PC-9 (cell line): ENCODE results near the gene FOXN3. TPM values are rescaled to one million over a fixed set of nuclear protein-coding genes. Genes with fewer than 3 reads are reported as not detected.

Experiments used
- BruUV-seq: library from RNA; stranded (reverse); fragments of 400-500 nt; replicated peaks from 2 replicates; lab custom pipeline; 2021; lab: Mats Ljungman, UMichigan
- CTCF ChIA-PET: fragments of 300-600 bp; sonication (Branson Sonifier 250); formaldehyde crosslinking; loops from one replicate; lab custom pipeline; 2022; ENCODE audit warnings: antibody characterized with exemption; lab: Charles Lee
- POLR2A ChIA-PET: fragments of 300-600 bp; sonication (Branson Sonifier 250); formaldehyde crosslinking; loops from one replicate; lab custom pipeline; 2022; ENCODE audit warnings: antibody characterized with exemption; ENCODE audit not compliant: unreplicated experiment; lab: Charles Lee
- DNase-seq, 2 experiments: peaks; one replicate each; pipeline versions ENCODE4 v3.0.0 to v3.0.0-alpha.2; 2015 to 2022; ENCODE audit warnings: mixed read lengths in 1 of 2
- H2AFZ ChIP-seq: fragments of 200-600 bp; sonication (generic); 2 replicates; pipeline ENCODE4 v1.8.1; 2017; ENCODE audit warnings: antibody characterized with exemption
- H3F3A ChIP-seq: fragments of 200-600 bp; sonication (generic); 2 replicates; pipeline ENCODE4 v1.8.1; 2017; ENCODE audit warnings: antibody characterized with exemption, mild to moderate bottlenecking, low read depth; ENCODE audit not compliant: insufficient read depth
- H3K27ac ChIP-seq: fragments of 200-600 bp; sonication (generic); 2 replicates; pipeline ENCODE4 v1.6.1; 2016; ENCODE audit warnings: mixed run types
- H3K27me3 ChIP-seq: fragments of 200-600 bp; sonication (generic); 2 replicates; pipeline ENCODE4 v1.6.1; 2016; ENCODE audit warnings: low read depth, mixed run types; ENCODE audit not compliant: insufficient read depth
- H3K36me3 ChIP-seq: fragments of 200-600 bp; sonication (generic); 2 replicates; pipeline ENCODE4 v1.6.1; 2016; ENCODE audit warnings: low read depth, mixed run types
- H3K4me1 ChIP-seq: fragments of 200-600 bp; sonication (generic); replicated peaks from 2 replicates; pipeline ENCODE4 v1.6.1; 2016; ENCODE audit warnings: mixed run types; ENCODE audit not compliant: insufficient read depth
- H3K4me2 ChIP-seq: fragments of 200-600 bp; sonication (generic); 2 replicates; pipeline ENCODE4 v1.6.1; 2017; ENCODE audit warnings: mixed run types
- H3K4me3 ChIP-seq: fragments of 200-600 bp; sonication (generic); 2 replicates; pipeline ENCODE4 v1.6.1; 2016; ENCODE audit warnings: mixed run types
- H3K79me2 ChIP-seq: fragments of 200-600 bp; sonication (generic); 2 replicates; pipeline ENCODE4 v1.6.1; 2017; ENCODE audit warnings: low read depth, mixed run types
- H3K9me2 ChIP-seq: fragments of 200-600 bp; sonication (generic); 2 replicates; pipeline ENCODE4 v1.8.1; 2017; ENCODE audit warnings: mild to moderate bottlenecking; ENCODE audit not compliant: insufficient read depth
- H3K9me3 ChIP-seq: fragments of 200-600 bp; sonication (generic); 2 replicates; pipeline ENCODE4 v1.8.1; 2016; ENCODE audit warnings: low read depth; ENCODE audit not compliant: insufficient read depth
- H4K20me1 ChIP-seq: fragments of 200-600 bp; sonication (generic); 2 replicates; pipeline ENCODE4 v1.8.1; 2017; ENCODE audit not compliant: insufficient read depth
- EZH2 ChIP-seq: fragments of 200-600 bp; sonication (generic); IDR thresholded peaks from 2 replicates; pipeline ENCODE4 v1.8.0; 2017; ENCODE audit warnings: antibody characterized with exemption, low read depth
- intact Hi-C: fragments of 100-400 bp; cut with micrococcal nuclease; formaldehyde crosslinking; loops from one replicate; pipeline ENCODE4 v1.10.0; 2022; ENCODE audit not compliant: unreplicated experiment
- total RNA-seq: library from RNA; stranded (reverse); gene quantifications from 2 replicates; pipeline ENCODE4 v1.2.3, GENCODE V29; 2021
- TF ChIP-seq, protein P1 (sequence below): fragments of 200-600 bp; sonication (generic); conservative IDR thresholded peaks from 2 replicates; pipeline ENCODE4 v1.6.1; 2017; ENCODE audit warnings: mixed run types, antibody characterized with exemption, mild to moderate bottlenecking, moderate library complexity

Gene FOXN3
- total RNA-seq, 1 experiment from 2014 or later: 4.2 TPM

DNA sequence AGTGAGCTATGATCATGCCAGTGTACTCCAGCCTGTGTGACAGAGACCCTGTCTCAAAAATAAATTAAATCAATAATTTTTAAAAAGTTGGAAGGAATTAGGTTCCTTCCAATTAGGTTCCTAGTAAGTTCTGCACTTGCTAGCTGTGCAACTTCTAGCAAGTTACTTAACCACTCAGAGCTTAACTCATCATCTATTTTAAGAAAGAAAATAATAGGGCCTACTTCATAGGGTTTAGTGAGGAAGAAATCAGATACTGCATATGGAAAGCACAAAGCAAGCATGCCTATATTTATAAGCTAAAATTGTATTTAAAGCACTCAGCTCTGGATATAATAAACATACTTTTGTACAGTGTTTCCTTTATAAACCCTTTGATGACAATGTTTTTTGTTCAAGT is 10.7 kb downstream of the FOXN3 start:
- H3K4me1 ChIP-seq: no peaks in the 10 kb centered on the region
- DNase-seq: no peak
- no TSS peak for BruUV-seq
- H3K36me3 ChIP-seq: no peaks in the 10 kb centered on the region
- no peak overlapping the region for H3K4me2 ChIP-seq
- no peaks in the 10 kb centered on the region for H4K20me1 ChIP-seq
- H3K79me2 ChIP-seq: no peaks in the 10 kb centered on the region
- TF ChIP-seq EZH2: no peak
- H2AFZ ChIP-seq: no peak overlapping the region
- no peaks in the 10 kb centered on the region for H3F3A ChIP-seq
- H3K27ac ChIP-seq: no peak overlapping the region
- H3K9me3 ChIP-seq: no peaks in the 10 kb centered on the region
- ChIA-PET POLR2A (no interaction called here), CTCF (no interaction called here)
- no peaks in the 10 kb centered on the region for H3K9me2 ChIP-seq
- no peak overlapping the region for H3K4me3 ChIP-seq
- peaks cover 24% of the 10 kb centered on the region for H3K27me3 ChIP-seq
- intact Hi-C loops: no loop called here

DNA sequence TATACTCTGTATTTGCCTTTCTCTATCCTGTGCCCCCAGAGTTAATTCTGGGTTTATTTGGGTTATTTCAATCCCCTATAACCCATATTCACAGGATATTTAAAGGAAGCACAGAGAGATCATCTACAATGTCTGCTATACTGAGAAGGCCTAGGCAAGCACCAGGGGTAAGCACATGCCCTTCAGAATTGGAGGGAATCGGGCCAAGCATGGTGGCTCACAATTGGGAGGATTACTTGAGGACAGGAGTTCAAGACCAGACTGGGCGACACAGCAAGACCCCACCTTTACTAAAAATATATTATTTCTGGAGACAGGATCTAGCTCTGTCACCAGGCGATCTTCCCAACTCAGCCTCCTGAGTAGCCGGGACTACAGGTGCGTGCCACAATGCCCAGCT is 11.3 kb downstream of the FOXN3 start:
- H3K27me3 ChIP-seq: peaks cover 28% of the 10 kb centered on the region
- no peak overlapping the region for H3K4me2 ChIP-seq
- no peaks in the 10 kb centered on the region for H3K79me2 ChIP-seq
- intact Hi-C loops: no loop called here
- H3K9me2 ChIP-seq: no peaks in the 10 kb centered on the region
- POLR2A ChIA-PET: no interaction called here
- no peak for DNase-seq
- H3K36me3 ChIP-seq: no peaks in the 10 kb centered on the region
- no peak overlapping the region for H2AFZ ChIP-seq
- TF ChIP-seq, protein P1, sequence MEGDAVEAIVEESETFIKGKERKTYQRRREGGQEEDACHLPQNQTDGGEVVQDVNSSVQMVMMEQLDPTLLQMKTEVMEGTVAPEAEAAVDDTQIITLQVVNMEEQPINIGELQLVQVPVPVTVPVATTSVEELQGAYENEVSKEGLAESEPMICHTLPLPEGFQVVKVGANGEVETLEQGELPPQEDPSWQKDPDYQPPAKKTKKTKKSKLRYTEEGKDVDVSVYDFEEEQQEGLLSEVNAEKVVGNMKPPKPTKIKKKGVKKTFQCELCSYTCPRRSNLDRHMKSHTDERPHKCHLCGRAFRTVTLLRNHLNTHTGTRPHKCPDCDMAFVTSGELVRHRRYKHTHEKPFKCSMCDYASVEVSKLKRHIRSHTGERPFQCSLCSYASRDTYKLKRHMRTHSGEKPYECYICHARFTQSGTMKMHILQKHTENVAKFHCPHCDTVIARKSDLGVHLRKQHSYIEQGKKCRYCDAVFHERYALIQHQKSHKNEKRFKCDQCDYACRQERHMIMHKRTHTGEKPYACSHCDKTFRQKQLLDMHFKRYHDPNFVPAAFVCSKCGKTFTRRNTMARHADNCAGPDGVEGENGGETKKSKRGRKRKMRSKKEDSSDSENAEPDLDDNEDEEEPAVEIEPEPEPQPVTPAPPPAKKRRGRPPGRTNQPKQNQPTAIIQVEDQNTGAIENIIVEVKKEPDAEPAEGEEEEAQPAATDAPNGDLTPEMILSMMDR: no peak
- BruUV-seq: no TSS peak
- no peaks in the 10 kb centered on the region for H4K20me1 ChIP-seq
- no peaks in the 10 kb centered on the region for H3K9me3 ChIP-seq
- no peak overlapping the region for H3K4me3 ChIP-seq
- no peaks in the 10 kb centered on the region for H3F3A ChIP-seq
- H3K27ac ChIP-seq: no peak overlapping the region
- H3K4me1 ChIP-seq: no peaks in the 10 kb centered on the region
- CTCF ChIA-PET: no interaction called here

DNA sequence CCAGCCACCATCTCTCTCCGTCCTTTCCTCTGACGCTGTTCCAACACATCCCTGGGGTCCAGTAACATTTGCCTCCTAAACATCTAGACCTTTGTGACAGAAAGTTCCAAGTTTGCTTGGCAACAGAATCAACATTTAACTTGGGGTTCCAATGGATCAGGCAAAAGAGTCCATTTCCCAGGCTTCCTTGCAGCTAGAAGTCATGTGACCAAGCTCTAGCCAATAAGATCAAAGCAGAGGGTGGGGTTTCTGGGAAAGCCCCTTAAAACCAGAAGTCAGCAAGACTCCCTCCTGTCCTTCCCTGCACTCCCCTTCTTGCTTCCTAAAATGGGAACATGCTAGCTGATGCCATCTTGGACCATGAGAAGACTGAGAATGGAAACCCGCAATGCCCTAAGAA is 14.7 kb downstream of the FOXN3 start:
- H3K4me1 ChIP-seq: no peaks in the 10 kb centered on the region
- no peak overlapping the region for H3K4me3 ChIP-seq
- no peak overlapping the region for H3K27ac ChIP-seq
- H3F3A ChIP-seq: no peaks in the 10 kb centered on the region
- H3K9me3 ChIP-seq: no peaks in the 10 kb centered on the region
- H3K4me2 ChIP-seq: no peak overlapping the region
- H3K27me3 ChIP-seq: peaks cover 57% of the 10 kb centered on the region
- no peak overlapping the region for H2AFZ ChIP-seq
- ChIA-PET CTCF (no interaction called here), POLR2A (no interaction called here)
- H3K79me2 ChIP-seq: no peaks in the 10 kb centered on the region
- H3K36me3 ChIP-seq: no peaks in the 10 kb centered on the region
- TF ChIP-seq, protein P1: no peak
- TF ChIP-seq EZH2: no peak
- intact Hi-C loops: no loop called here
- no peaks in the 10 kb centered on the region for H4K20me1 ChIP-seq
- BruUV-seq: no TSS peak
- DNase-seq: no peak
- H3K9me2 ChIP-seq: no peaks in the 10 kb centered on the region

DNA sequence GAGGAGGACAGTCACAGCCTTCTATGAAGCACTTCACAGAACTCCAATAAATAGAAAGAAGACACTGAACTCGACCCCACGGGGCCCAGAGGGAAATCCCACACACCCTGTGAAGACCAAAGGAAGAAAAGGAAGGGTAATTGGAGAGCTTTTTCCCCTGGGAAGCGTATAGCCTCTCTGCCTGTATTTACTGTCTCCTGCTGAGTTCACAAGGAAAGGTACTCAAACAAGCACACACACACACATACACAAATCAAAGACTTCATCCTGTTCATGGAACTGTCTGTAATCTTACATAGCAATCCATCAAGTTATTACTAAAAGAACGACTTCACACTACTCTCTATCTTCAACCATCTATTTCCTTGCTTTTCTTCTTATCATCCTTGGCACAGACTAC is 15.3 kb downstream of the FOXN3 start:
- Histone ChIP-seq H3K4me2 (no peak overlapping the region), H3F3A (no peaks in the 10 kb centered on the region), H3K27me3 (peaks cover 53% of the 10 kb centered on the region), H3K36me3 (no peaks in the 10 kb centered on the region), H3K9me2 (no peaks in the 10 kb centered on the region), H3K79me2 (no peaks in the 10 kb centered on the region), H4K20me1 (no peaks in the 10 kb centered on the region), H3K27ac (no peak overlapping the region), H2AFZ (no peak overlapping the region), H3K4me1 (no peaks in the 10 kb centered on the region), H3K4me3 (no peak overlapping the region), H3K9me3 (no peaks in the 10 kb centered on the region)
- no peak for DNase-seq
- TF ChIP-seq, protein P1: no peak
- TF ChIP-seq EZH2: no peak
- ChIA-PET POLR2A (no interaction called here), CTCF (no interaction called here)
- no TSS peak for BruUV-seq
- intact Hi-C loops: no loop called here
